Chondrocyte (in vitro differentiated cells): Measurements from ENCODE around the gene TBC1D30. TPM values are rescaled to one million over a fixed set of nuclear protein-coding genes. Genes with fewer than 3 reads are reported as not detected.

Experiments used
- DNase-seq: peaks from one replicate; pipeline ENCODE4 v3.0.0; 2021; ENCODE audit warnings: mixed read lengths, low spot score
- H3K27ac Mint-ChIP-seq: one replicate; pipeline ENCODE4 v1.8.0; 2021; ENCODE audit warnings: mild to moderate bottlenecking, moderate library complexity, mixed read lengths; ENCODE audit not compliant: unreplicated experiment
- H3K27me3 Mint-ChIP-seq: 2 replicates; pipeline ENCODE4 v1.8.0; 2021; ENCODE audit warnings: low read depth, mixed read lengths
- H3K36me3 Mint-ChIP-seq: 2 replicates; pipeline ENCODE4 v1.8.0; 2021; ENCODE audit warnings: low read depth, mixed read lengths
- H3K4me1 Mint-ChIP-seq: 2 replicates; pipeline ENCODE4 v1.8.0; 2021; ENCODE audit warnings: low read depth, mild to moderate bottlenecking, mixed read lengths
- H3K4me3 Mint-ChIP-seq: one replicate; pipeline ENCODE4 v1.8.0; 2021; ENCODE audit warnings: mild to moderate bottlenecking, moderate library complexity, mixed read lengths; ENCODE audit not compliant: unreplicated experiment
- H3K9me3 Mint-ChIP-seq: 2 replicates; pipeline ENCODE4 v1.8.0; 2021; ENCODE audit warnings: low read depth, mixed read lengths
- total RNA-seq: library from RNA; stranded (reverse); gene quantifications from 3 replicates; pipeline ENCODE4 v1.2.1, GENCODE V29; 2021
- TF ChIP-seq, protein P1 (sequence below): fragments of 200-600 bp; sonication (generic); IDR thresholded peaks from 2 replicates; pipeline ENCODE4 v1.5.0; 2021; ENCODE audit warnings: antibody characterized with exemption, mild to moderate bottlenecking, moderate library complexity

TBC1D30 gene
- total RNA-seq, 1 donor from 2014 or later = 1.7 TPM

DNA sequence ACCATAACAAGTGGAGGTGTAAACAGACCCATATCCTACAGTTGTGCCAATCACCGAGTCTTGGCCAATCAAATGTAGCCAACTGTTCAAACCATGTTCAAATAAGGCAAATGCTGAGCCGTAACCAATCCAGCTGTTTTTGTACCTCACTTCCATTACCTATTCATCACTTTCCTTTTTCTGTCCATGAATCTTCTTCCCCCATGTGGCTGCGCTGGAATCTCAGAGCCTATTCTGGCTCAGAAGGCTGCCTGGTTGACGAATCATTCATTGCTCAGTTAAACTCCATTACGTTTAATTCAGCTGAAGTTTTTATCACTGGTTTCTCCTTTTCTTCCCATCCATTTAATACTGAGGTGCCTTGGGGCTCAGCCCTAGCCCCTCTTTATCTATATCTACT is 71.1 kb downstream of the TBC1D30 start:
- no peaks in the 10 kb centered on the region for H3K36me3 Mint-ChIP-seq
- H3K4me3 Mint-ChIP-seq = no peak overlapping the region
- TF ChIP-seq, protein P1, sequence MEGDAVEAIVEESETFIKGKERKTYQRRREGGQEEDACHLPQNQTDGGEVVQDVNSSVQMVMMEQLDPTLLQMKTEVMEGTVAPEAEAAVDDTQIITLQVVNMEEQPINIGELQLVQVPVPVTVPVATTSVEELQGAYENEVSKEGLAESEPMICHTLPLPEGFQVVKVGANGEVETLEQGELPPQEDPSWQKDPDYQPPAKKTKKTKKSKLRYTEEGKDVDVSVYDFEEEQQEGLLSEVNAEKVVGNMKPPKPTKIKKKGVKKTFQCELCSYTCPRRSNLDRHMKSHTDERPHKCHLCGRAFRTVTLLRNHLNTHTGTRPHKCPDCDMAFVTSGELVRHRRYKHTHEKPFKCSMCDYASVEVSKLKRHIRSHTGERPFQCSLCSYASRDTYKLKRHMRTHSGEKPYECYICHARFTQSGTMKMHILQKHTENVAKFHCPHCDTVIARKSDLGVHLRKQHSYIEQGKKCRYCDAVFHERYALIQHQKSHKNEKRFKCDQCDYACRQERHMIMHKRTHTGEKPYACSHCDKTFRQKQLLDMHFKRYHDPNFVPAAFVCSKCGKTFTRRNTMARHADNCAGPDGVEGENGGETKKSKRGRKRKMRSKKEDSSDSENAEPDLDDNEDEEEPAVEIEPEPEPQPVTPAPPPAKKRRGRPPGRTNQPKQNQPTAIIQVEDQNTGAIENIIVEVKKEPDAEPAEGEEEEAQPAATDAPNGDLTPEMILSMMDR = no peak
- DNase-seq = no peak
- H3K27ac Mint-ChIP-seq = no peak overlapping the region
- H3K9me3 Mint-ChIP-seq = no peaks in the 10 kb centered on the region
- peaks cover 2% of the 10 kb centered on the region for H3K27me3 Mint-ChIP-seq
- peaks cover 3% of the 10 kb centered on the region for H3K4me1 Mint-ChIP-seq

DNA sequence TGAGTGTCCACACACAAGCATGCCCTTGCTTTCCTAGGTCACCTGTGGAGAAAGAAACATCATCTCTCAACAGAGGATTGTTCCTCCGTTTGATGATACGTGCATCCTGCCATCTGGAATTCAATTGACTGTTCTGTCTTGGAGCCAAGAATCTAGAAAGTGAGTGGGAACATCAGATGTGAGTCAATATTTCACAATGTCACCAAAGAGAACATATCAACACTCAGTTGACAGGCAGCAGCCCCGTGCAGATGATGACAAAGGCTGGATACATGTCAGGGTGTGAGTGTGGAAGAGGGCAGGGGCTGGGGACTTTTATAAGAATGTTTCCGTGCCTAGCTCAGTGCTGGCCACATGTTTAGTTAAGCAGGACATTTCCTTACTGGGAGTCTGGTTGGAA is 76.1 kb downstream of the TBC1D30 start:
- H3K27ac Mint-ChIP-seq = no peak overlapping the region

DNA sequence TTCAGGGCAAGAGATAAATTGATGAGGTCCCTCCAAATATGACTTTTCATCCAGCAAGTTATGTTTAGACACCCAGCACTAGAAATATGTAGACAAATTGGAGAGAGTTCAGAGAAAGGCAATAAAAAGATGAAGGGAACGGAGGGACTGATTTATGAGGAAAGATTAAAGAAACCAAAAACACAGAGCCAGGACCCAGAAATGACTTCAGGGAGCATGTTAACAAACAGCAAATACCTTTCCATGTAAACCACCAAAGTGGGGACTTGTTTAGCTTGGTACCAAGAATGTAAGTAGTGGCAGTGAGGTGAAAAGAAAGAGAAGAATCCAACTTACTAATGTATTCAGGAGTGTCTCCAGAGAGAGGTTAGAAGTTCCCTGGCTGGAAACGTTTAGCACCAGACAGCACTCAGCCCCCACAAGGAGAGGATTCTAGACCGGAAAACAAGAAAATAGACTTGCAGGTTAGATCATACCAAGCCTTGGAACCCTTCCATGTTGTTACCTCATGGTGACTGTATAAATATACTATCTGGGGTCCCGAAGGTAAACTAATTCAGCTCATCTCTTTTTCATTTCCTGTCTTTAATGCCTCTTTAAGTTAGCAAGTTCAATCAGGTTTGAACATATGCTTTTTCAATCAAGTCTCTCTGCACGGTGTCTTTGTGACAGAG is 79.2 kb downstream of the TBC1D30 start:
- no peak overlapping the region for H3K4me3 Mint-ChIP-seq
- no peak for DNase-seq

More for the DNA sequence above, 76.1 kb downstream of the TBC1D30 start:
- H3K9me3 Mint-ChIP-seq = no peaks in the 10 kb centered on the region
- no peaks in the 10 kb centered on the region for H3K27me3 Mint-ChIP-seq
- TF ChIP-seq, protein P1 = no peak
- H3K4me1 Mint-ChIP-seq = no peaks in the 10 kb centered on the region
- DNase-seq = no peak
- H3K36me3 Mint-ChIP-seq = no peaks in the 10 kb centered on the region
- no peak overlapping the region for H3K4me3 Mint-ChIP-seq

DNA sequence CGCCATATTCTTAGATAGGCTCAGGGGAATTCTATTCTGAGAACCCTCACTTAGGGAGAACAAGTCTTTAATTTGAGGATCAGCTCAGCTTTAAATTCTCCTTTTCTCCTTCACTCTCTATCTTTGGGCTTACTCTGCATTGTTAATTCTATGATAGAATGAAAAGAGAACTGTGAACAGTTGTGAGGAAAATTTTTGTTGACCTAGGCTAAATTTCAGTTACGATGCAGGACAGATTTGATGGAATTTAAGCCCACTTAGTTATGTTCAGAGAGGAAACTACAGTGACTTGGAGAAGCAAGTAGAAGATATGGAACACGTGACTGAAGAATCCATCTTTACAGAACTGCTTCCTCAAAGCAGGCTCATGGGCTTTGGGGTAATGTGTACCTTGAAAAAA is 82.7 kb downstream of the TBC1D30 start:
- DNase-seq = no peak
- Mint-ChIP-seq H3K27me3 (peaks cover 2% of the 10 kb centered on the region), H3K4me1 (peaks cover 11% of the 10 kb centered on the region), H3K4me3 (no peak overlapping the region), H3K27ac (no peak overlapping the region), H3K9me3 (no peaks in the 10 kb centered on the region), H3K36me3 (no peaks in the 10 kb centered on the region)
- TF ChIP-seq, protein P1 = no peak

More for the DNA sequence above, 79.2 kb downstream of the TBC1D30 start:
- Mint-ChIP-seq H3K4me1 (no peaks in the 10 kb centered on the region), H3K9me3 (no peaks in the 10 kb centered on the region), H3K27ac (no peak overlapping the region), H3K27me3 (peaks cover 1% of the 10 kb centered on the region), H3K36me3 (no peaks in the 10 kb centered on the region)
- TF ChIP-seq, protein P1 = no peak

DNA sequence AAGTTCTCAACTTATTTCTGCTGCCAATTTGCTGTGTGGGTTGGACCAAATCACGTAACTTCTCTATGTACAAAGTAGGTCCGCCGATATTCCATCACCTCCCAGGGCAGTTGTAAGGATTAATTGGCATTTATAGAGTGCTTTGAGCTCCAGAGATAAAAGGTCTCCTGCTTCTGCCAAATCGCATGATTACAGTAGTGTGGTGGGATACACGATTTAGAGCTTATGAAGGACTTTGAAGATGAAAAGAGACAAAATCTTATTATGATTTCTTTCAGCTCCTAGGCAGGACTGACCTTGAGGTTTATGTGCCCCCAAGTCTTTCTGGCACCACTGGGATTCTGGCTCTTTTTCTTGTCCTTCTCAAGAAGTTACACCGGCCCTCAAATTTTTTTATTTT is 84.7 kb downstream of the TBC1D30 start:
- TF ChIP-seq, protein P1 = no peak
- H3K36me3 Mint-ChIP-seq = no peaks in the 10 kb centered on the region
- H3K27ac Mint-ChIP-seq = no peak overlapping the region

More for the DNA sequence above, 84.7 kb downstream of the TBC1D30 start:
- Mint-ChIP-seq H3K27me3 (peaks cover 6% of the 10 kb centered on the region), H3K4me1 (peaks cover 17% of the 10 kb centered on the region), H3K9me3 (no peaks in the 10 kb centered on the region), H3K4me3 (no peak overlapping the region)
- no peak for DNase-seq
